K562 (cell line): ENCODE data around the gene EFHC2. TPM values are rescaled to one million over a fixed set of nuclear protein-coding genes. Genes with fewer than 3 reads are reported as not detected.

Experiments used
- ATAC-seq: fragments of 200-7000 bp; cut with Tn5 transposase; 3 replicates; pipeline ENCODE4 v1.9.1; 2020; ENCODE audit warnings: moderate library complexity
- BruUV-seq: library from RNA; stranded (reverse); fragments of 400-500 nt; replicated peaks from 2 replicates; lab custom pipeline; 2021; lab: Mats Ljungman, UMichigan
- CTCF ChIA-PET: fragments of 300-600 bp; formaldehyde crosslinking; extraction: SDS; loops from one replicate; lab custom pipeline; 2021; ENCODE audit warnings: low intra/inter-chr PET ratio; lab: Yijun Ruan, JAX
- POLR2A ChIA-PET: fragments of 300-600, 350-650 bp; sonication (Branson Sonifier 250); formaldehyde crosslinking; extraction: SDS; loops from one replicate; lab custom pipeline; 2021; ENCODE audit warnings: antibody characterized with exemption, inconsistent platforms; lab: Yijun Ruan, JAX
- DNase-seq, 4 experiments: peaks; one replicate each; pipeline versions ENCODE4 v3.0.0 to v3.0.0-alpha.2; 2011 to 2018; ENCODE audit warnings: low spot score in 3 of 4, mixed read lengths in 3 of 4; ENCODE audit errors: extremely low read depth in 1 of 4
- FAIRE-seq: peaks from 2 replicates; lab custom pipeline; 2011; peaks lifted over from hg19 to GRCh38; lab: Jason Lieb, UNC
- H2AFZ ChIP-seq: 2 replicates; pipeline ENCODE4 v1.6.0; 2011; ENCODE audit warnings: low read depth, low read length, control low read depth, inconsistent platforms
- H3K27ac ChIP-seq: fragments of 200-600 bp; 3 replicates; pipeline ENCODE4 v1.8.0; 2011; ENCODE audit warnings: low read depth, mild to moderate bottlenecking, control low read depth, inconsistent platforms, low read length, moderate library complexity, mixed read lengths; ENCODE audit errors: extremely low read depth
- H3K27me3 ChIP-seq, 2 experiments: fragments of 300-600 bp in 1 of 2; 2 replicates in 1 of 2; 3 replicates in 1 of 2; pipeline versions ENCODE4 v1.6.0 to v1.8.0; 2011; ENCODE audit warnings: inconsistent platforms in 2 of 2, low read length in 2 of 2, mild to moderate bottlenecking in 1 of 2, mixed read lengths in 1 of 2, moderate library complexity in 1 of 2; ENCODE audit not compliant: control insufficient read depth in 2 of 2, insufficient read depth in 2 of 2
- H3K36me3 ChIP-seq: fragments of 300-600 bp; 3 replicates; pipeline ENCODE4 v1.8.0; 2011; ENCODE audit warnings: mild to moderate bottlenecking, low read length, inconsistent platforms; ENCODE audit not compliant: control insufficient read depth, insufficient read depth
- H3K4me1 ChIP-seq, 2 experiments: fragments of 200-600 bp in 1 of 2; replicated peaks in 1 of 2; 2 replicates in 1 of 2; 3 replicates in 1 of 2; pipeline versions ENCODE4 v1.5.1 to v1.8.0; 2011; ENCODE audit warnings: inconsistent platforms in 2 of 2, low read length in 2 of 2, mild to moderate bottlenecking in 1 of 2, mixed read lengths in 1 of 2, moderate library complexity in 1 of 2; ENCODE audit not compliant: control insufficient read depth in 2 of 2, insufficient read depth in 2 of 2
- H3K4me2 ChIP-seq: 2 replicates; pipeline ENCODE4 v1.6.1; 2011; ENCODE audit warnings: low read length, control low read depth, inconsistent platforms, mixed read lengths; ENCODE audit not compliant: insufficient read depth
- H3K4me3 ChIP-seq: fragments of 200-600 bp; sonication (generic), shearing (Covaris generic); 2 replicates; pipeline ENCODE4 v1.5.1; 2016; ENCODE audit warnings: control low read depth, inconsistent platforms
- H3K79me2 ChIP-seq: fragments of 200-600 bp; 3 replicates; pipeline ENCODE4 v1.8.0; 2011; ENCODE audit warnings: low read length, inconsistent platforms; ENCODE audit not compliant: control insufficient read depth, insufficient read depth
- H3K9ac ChIP-seq, 2 experiments: 2 replicates each; pipeline versions ENCODE4 v1.6.0 to v1.6.1; 2011; ENCODE audit warnings: low read depth in 2 of 2, low read length in 2 of 2, control low read depth in 1 of 2, inconsistent platforms in 1 of 2, mild to moderate bottlenecking in 1 of 2, mixed read lengths in 1 of 2; ENCODE audit not compliant: insufficient read depth in 1 of 2
- H3K9me1 ChIP-seq: one replicate; pipeline ENCODE4 v1.6.0; 2011; ENCODE audit warnings: inconsistent platforms, mild to moderate bottlenecking, low read length, moderate library complexity; ENCODE audit not compliant: control insufficient read depth, insufficient read depth
- H3K9me3 ChIP-seq: replicated peaks from 2 replicates; pipeline ENCODE4 v1.5.1; 2011; ENCODE audit warnings: low read depth, low read length, inconsistent platforms; ENCODE audit not compliant: control insufficient read depth, insufficient read depth
- H4K20me1 ChIP-seq: replicated peaks from 2 replicates; pipeline ENCODE4 v1.6.1; 2011; ENCODE audit warnings: low read length, inconsistent platforms, mixed read lengths; ENCODE audit not compliant: control insufficient read depth, insufficient read depth
- BRD4 ChIP-seq: fragments of 200-600 bp; sonication (generic); IDR thresholded peaks from 2 replicates; pipeline ENCODE4 v1.6.1; 2017; ENCODE audit warnings: inconsistent platforms
- HDAC3 ChIP-seq: fragments of 450-650 bp; IDR thresholded peaks from 2 replicates; pipeline ENCODE4 v1.6.1; 2018; ENCODE audit warnings: borderline replicate concordance, mild to moderate bottlenecking, moderate library complexity; ENCODE audit not compliant: partially characterized antibody
- MAZ ChIP-seq, 2 experiments: fragments of 450-650 bp in 1 of 2; sonication (generic) in 1 of 2; formaldehyde crosslinking; IDR thresholded peaks in 1 of 2; conservative IDR thresholded peaks in 1 of 2; 2 replicates each; pipeline versions ENCODE4 v1.4.0 to v1.5.0; 2020; ENCODE audit warnings: mild to moderate bottlenecking in 1 of 2, missing genetic modification reagents in 1 of 2
- NRF1 ChIP-seq, 2 experiments: fragments of 450-650 bp; IDR thresholded peaks in 1 of 2; conservative IDR thresholded peaks in 1 of 2; 2 replicates each; pipeline ENCODE4 v1.6.1; 2014; ENCODE audit warnings: mild to moderate bottlenecking in 2 of 2
- STAT5B ChIP-seq: fragments of 250-450 bp; sonication (Bioruptor Pico); IDR thresholded peaks from 2 replicates; pipeline ENCODE4 v1.8.0; 2021; ENCODE audit warnings: mild to moderate bottlenecking, inconsistent platforms
- ZBED1 ChIP-seq: IDR thresholded peaks from 2 replicates; pipeline ENCODE4 v1.6.1; 2014
- ZNF766 ChIP-seq: fragments of 200-800 bp; sonication (Bioruptor generic); conservative IDR thresholded peaks from 2 replicates; pipeline ENCODE4 v1.6.1; 2016; ENCODE audit warnings: missing genetic modification characterization, missing compliant biosample characterization
- WGBS: fragments of 100-300 bp; shearing (Covaris generic); methylation state at CpG from one replicate; pipeline ENCODE4 v1.1.6; 2016; ENCODE audit warnings: low coverage, mixed read lengths; ENCODE audit not compliant: insufficient coverage; ENCODE audit errors: missing lambda C conversion rate; 5-methylcytosine and 5-hydroxymethylcytosine counted together
- in situ Hi-C: fragments of 300-500 bp; cut with MboI; formaldehyde crosslinking; loops from 4 replicates; pipeline ENCODE4 v1.15.0; 2018; ENCODE audit warnings: inconsistent platforms, mixed read lengths
- intact Hi-C: fragments of 100-400 bp; cut with micrococcal nuclease; formaldehyde crosslinking; loops from 2 replicates; pipeline ENCODE4 v1.14.2; 2022
- polyA plus RNA-seq, 8 experiments: library from polyadenylated mRNA; depleted of rRNA in 4 of 8; stranded (reverse) in 5 of 8; unstranded in 3 of 8; fragments of >200 nt; fragmentation: Nextera tagmentation in 2 of 8; fragmentation: Illumina TruSeq in 1 of 8; extraction: Ambion mirVana in 2 of 8; extraction: Trizol in 1 of 8; gene quantifications; 2 replicates each; pipeline versions ENCODE4 v1.2.1 to v1.2.3, GENCODE V29; 2011 to 2014; ENCODE audit warnings: inconsistent platforms in 1 of 8, missing spikeins in 1 of 8
- total RNA-seq, 7 experiments: library from RNA; depleted of rRNA in 6 of 7; stranded (reverse); fragments of >200 nt in 6 of 7; fragmentation: Illumina TruSeq in 2 of 7; extraction: Trizol in 2 of 7; gene quantifications; 2 replicates each; pipeline versions ENCODE4 v1.2.1 to v1.2.3, GENCODE V29; 2011 to 2021; ENCODE audit warnings: low replicate concordance in 1 of 7
- TF ChIP-seq, protein P1 (sequence below): sonication (generic); formaldehyde crosslinking; IDR thresholded peaks from 2 replicates; pipeline ENCODE4 v1.8.1; 2022; ENCODE audit warnings: missing genetic modification reagents
- TF ChIP-seq, protein P2 (sequence below): sonication (generic); formaldehyde crosslinking; IDR thresholded peaks from 2 replicates; pipeline ENCODE4 v1.8.0; 2022; ENCODE audit warnings: mild to moderate bottlenecking, missing genetic modification reagents, borderline replicate concordance

EFHC2 gene
- total and polyA plus RNA-seq, 9 of the 15 experiments (the other 6 are each of a cell fraction or from before 2014, with no cell fraction given) = 1.3 to 8.1 (median 3.0) TPM

DNA sequence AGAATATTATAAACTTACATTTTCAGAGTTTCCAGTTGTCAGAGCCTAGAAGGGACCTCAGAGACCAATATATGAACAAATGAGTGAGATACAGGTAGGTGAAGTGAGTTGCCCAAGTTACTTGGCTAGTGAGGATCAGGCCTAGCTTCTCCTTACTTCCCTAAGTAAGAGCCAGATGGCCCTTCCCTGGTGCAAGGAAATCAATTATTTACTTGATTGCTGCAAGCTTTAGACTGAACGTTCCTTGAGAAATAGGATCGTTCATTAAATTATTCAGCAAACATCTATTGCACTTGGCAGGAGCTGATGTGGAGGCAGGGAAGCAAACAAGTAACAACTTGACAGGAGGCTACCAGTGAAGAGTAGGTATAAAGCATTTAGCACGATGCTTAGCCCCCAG lies 117.8 kb downstream of the EFHC2 start:
- Histone ChIP-seq H3K9me1 (no peaks in the 10 kb centered on the region), H3K79me2 (no peaks in the 10 kb centered on the region), H3K4me2 (no peak overlapping the region), H3K9me3 (no peaks in the 10 kb centered on the region), H3K9ac (no peak overlapping the region), H2AFZ (no peak overlapping the region), H4K20me1 (no peaks in the 10 kb centered on the region), H3K36me3 (no peaks in the 10 kb centered on the region), H3K4me1 (no peaks in the 10 kb centered on the region), H3K27me3 (no peaks in the 10 kb centered on the region), H3K27ac (no peak overlapping the region), H3K4me3 (no peak overlapping the region)
- intact Hi-C loops (no loop called here), in situ Hi-C loops (no loop called here)
- CTCF ChIA-PET = no interaction called here
- POLR2A ChIA-PET = no interaction called here
- ATAC-seq = no peak
- TF ChIP-seq ZBED1 = no peak
- no peak for TF ChIP-seq HDAC3
- TF ChIP-seq MAZ (CRISPR knock-in tag; conservative IDR thresholded peaks at IDR 0.05 in 1 of 2, IDR thresholded peaks at IDR 0.05 in 1 of 2) = no peak
- no peak for TF ChIP-seq NRF1 (conservative IDR thresholded peaks at IDR 0.05 in 1 of 2, IDR thresholded peaks at IDR 0.05 in 1 of 2)
- no peak for TF ChIP-seq STAT5B
- TF ChIP-seq ZNF766 (CRISPR knock-in tag) = no peak
- TF ChIP-seq, protein P1, sequence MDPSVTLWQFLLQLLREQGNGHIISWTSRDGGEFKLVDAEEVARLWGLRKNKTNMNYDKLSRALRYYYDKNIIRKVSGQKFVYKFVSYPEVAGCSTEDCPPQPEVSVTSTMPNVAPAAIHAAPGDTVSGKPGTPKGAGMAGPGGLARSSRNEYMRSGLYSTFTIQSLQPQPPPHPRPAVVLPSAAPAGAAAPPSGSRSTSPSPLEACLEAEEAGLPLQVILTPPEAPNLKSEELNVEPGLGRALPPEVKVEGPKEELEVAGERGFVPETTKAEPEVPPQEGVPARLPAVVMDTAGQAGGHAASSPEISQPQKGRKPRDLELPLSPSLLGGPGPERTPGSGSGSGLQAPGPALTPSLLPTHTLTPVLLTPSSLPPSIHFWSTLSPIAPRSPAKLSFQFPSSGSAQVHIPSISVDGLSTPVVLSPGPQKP (CRISPR knock-in tag) = no peak
- TF ChIP-seq, protein P2, sequence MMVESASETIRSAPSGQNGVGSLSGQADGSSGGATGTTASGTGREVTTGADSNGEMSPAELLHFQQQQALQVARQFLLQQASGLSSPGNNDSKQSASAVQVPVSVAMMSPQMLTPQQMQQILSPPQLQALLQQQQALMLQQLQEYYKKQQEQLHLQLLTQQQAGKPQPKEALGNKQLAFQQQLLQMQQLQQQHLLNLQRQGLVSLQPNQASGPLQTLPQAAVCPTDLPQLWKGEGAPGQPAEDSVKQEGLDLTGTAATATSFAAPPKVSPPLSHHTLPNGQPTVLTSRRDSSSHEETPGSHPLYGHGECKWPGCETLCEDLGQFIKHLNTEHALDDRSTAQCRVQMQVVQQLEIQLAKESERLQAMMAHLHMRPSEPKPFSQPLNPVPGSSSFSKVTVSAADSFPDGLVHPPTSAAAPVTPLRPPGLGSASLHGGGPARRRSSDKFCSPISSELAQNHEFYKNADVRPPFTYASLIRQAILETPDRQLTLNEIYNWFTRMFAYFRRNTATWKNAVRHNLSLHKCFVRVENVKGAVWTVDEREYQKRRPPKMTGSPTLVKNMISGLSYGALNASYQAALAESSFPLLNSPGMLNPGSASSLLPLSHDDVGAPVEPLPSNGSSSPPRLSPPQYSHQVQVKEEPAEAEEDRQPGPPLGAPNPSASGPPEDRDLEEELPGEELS (CRISPR knock-in tag) = no peak
- TF ChIP-seq BRD4 = no peak
- no peak for DNase-seq
- WGBS = 9% methylated on average over 3 of the region's 3 CpGs
- FAIRE-seq = no peak
- BruUV-seq = no TSS peak
